HCT116 (cell line): ENCODE results near the gene IBA57. TPM values are rescaled to one million over a fixed set of nuclear protein-coding genes. Genes with fewer than 3 reads are reported as not detected.

ENCODE experiments used
- ATAC-seq: fragments of 200-7000 bp; cut with Tn5 transposase; 2 replicates; pipeline ENCODE4 v1.9.1; 2020; ENCODE audit warnings: mild to moderate bottlenecking, moderate library complexity
- BruUV-seq: library from RNA; stranded (reverse); fragments of 400-500 nt; replicated peaks from 2 replicates; lab custom pipeline; 2021; lab: Mats Ljungman, UMichigan
- CTCF ChIA-PET: fragments of 300-600 bp; sonication (Branson Sonifier 250); formaldehyde crosslinking; loops from one replicate; lab custom pipeline; 2021; ENCODE audit warnings: antibody characterized with exemption; lab: Charles Lee
- POLR2A ChIA-PET: fragments of 300-600, 350-600 bp; sonication (Branson Sonifier 250); formaldehyde crosslinking; loops from one replicate; lab custom pipeline; 2021; ENCODE audit warnings: antibody characterized with exemption; lab: Charles Lee
- RAD21 ChIA-PET, 2 experiments: fragments of 300-600 bp; sonication (Branson Sonifier 250); formaldehyde crosslinking; loops; one replicate each; lab custom pipeline; 2023; ENCODE audit warnings: low total read pairs in 2 of 2; ENCODE audit not compliant: uncharacterized antibody in 2 of 2, unreplicated experiment in 2 of 2, low non-redundant PET in 1 of 2; lab: Charles Lee
- DNase-seq: peaks from one replicate; pipeline ENCODE4 v3.0.0-alpha.2; 2010; ENCODE audit warnings: low read depth, low spot score
- H2AFZ ChIP-seq: fragments of 200-600 bp; shearing (Covaris generic), sonication (generic); 2 replicates; pipeline ENCODE4 v1.6.1; 2017; ENCODE audit warnings: low read depth, mixed run types, mixed read lengths, antibody characterized with exemption, low read length; ENCODE audit not compliant: poor library complexity, severe bottlenecking
- H3K27ac ChIP-seq: 2 replicates; pipeline ENCODE4 v1.5.1; 2012; ENCODE audit warnings: low read depth, low read length
- H3K27me3 ChIP-seq: fragments of 200-600 bp; sonication (generic); 2 replicates; pipeline ENCODE4 v1.6.1; 2016; ENCODE audit warnings: mixed run types, low read length, mixed read lengths; ENCODE audit not compliant: insufficient read depth
- H3K36me3 ChIP-seq, 2 experiments: fragments of 200-500 bp in 1 of 2; fragments of 200-600 bp in 1 of 2; sonication (Bioruptor generic) in 1 of 2; sonication (generic) in 1 of 2; 2 replicates each; pipeline versions ENCODE4 v1.5.1 to v1.6.1; 2014 to 2016; ENCODE audit warnings: low read length in 2 of 2, inconsistent platforms in 1 of 2, mixed read lengths in 1 of 2, mixed run types in 1 of 2; ENCODE audit not compliant: insufficient read depth in 2 of 2, control insufficient read depth in 1 of 2
- H3K4me1 ChIP-seq, 2 experiments: fragments of 200-600 bp in 1 of 2; sonication (generic) in 1 of 2; 2 replicates each; pipeline versions ENCODE4 v1.5.1 to v1.6.1; 2012 to 2017; ENCODE audit warnings: low read length in 2 of 2, inconsistent platforms in 1 of 2, mild to moderate bottlenecking in 1 of 2, mixed read lengths in 1 of 2, mixed run types in 1 of 2, moderate library complexity in 1 of 2; ENCODE audit not compliant: insufficient read depth in 2 of 2, control insufficient read depth in 1 of 2
- H3K4me2 ChIP-seq: fragments of 200-600 bp; sonication (generic); 2 replicates; pipeline ENCODE4 v1.6.1; 2017; ENCODE audit warnings: mixed run types, low read length, mixed read lengths
- H3K4me3 ChIP-seq, 2 experiments: fragments of 200-600 bp in 1 of 2; sonication (generic) in 1 of 2; replicated peaks in 1 of 2; 2 replicates each; pipeline ENCODE4 v1.5.1; 2011 to 2016; ENCODE audit warnings: low read length in 2 of 2, control low read depth in 1 of 2, low read depth in 1 of 2, mild to moderate bottlenecking in 1 of 2, mixed read lengths in 1 of 2, mixed run types in 1 of 2
- H3K79me2 ChIP-seq: fragments of 200-600 bp; sonication (generic); 2 replicates; pipeline ENCODE4 v1.6.1; 2017; ENCODE audit warnings: mild to moderate bottlenecking, mixed run types, low read length, moderate library complexity, mixed read lengths; ENCODE audit not compliant: insufficient read depth
- H3K9ac ChIP-seq: fragments of 200-600 bp; sonication (generic); 2 replicates; pipeline ENCODE4 v1.6.1; 2016; ENCODE audit warnings: low read length, mixed read lengths
- H3K9me2 ChIP-seq: fragments of 200-600 bp; sonication (generic), shearing (Covaris generic); 2 replicates; pipeline ENCODE4 v1.6.1; 2017; ENCODE audit warnings: mixed run types, mild to moderate bottlenecking, moderate library complexity; ENCODE audit not compliant: insufficient read depth
- H3K9me3 ChIP-seq, 2 experiments: fragments of 200-500 bp in 1 of 2; fragments of 200-600 bp in 1 of 2; sonication (Bioruptor generic) in 1 of 2; sonication (generic) in 1 of 2; 2 replicates each; pipeline ENCODE4 v1.6.1; 2014 to 2017; ENCODE audit warnings: low read length in 2 of 2, mixed read lengths in 2 of 2, inconsistent platforms in 1 of 2, low read depth in 1 of 2, mild to moderate bottlenecking in 1 of 2, mixed run types in 1 of 2, moderate library complexity in 1 of 2; ENCODE audit not compliant: control insufficient read depth in 1 of 2, insufficient read depth in 1 of 2
- H4K20me1 ChIP-seq: fragments of 200-600 bp; sonication (generic), shearing (Covaris generic); 2 replicates; pipeline ENCODE4 v1.6.1; 2017; ENCODE audit warnings: mixed run types, mild to moderate bottlenecking, moderate library complexity; ENCODE audit not compliant: insufficient read depth
- CBX3 ChIP-seq: IDR thresholded peaks from 2 replicates; pipeline ENCODE4 v1.6.1; 2012; ENCODE audit warnings: low read depth
- CEBPB ChIP-seq: IDR thresholded peaks from 2 replicates; pipeline ENCODE4 v1.6.1; 2012; ENCODE audit warnings: low read depth
- EGR1 ChIP-seq: IDR thresholded peaks from 2 replicates; pipeline ENCODE4 v1.6.1; 2012; ENCODE audit warnings: low read depth
- ELF1 ChIP-seq: IDR thresholded peaks from 2 replicates; pipeline ENCODE4 v1.6.1; 2012; ENCODE audit warnings: low read depth, borderline replicate concordance
- EZH2 ChIP-seq: fragments of 200-600 bp; sonication (generic); IDR thresholded peaks from 2 replicates; pipeline ENCODE4 v1.6.1; 2017; ENCODE audit warnings: antibody characterized with exemption, mixed run types
- FOSL1 ChIP-seq: IDR thresholded peaks from 2 replicates; pipeline ENCODE4 v1.6.1; 2012; ENCODE audit warnings: low read depth
- RAD21 ChIP-seq: IDR thresholded peaks from 2 replicates; pipeline ENCODE4 v1.6.1; 2012; ENCODE audit warnings: low read depth, mild to moderate bottlenecking
- SIN3A ChIP-seq: IDR thresholded peaks from 2 replicates; pipeline ENCODE4 v1.6.1; 2012; ENCODE audit warnings: low read depth
- TCF7L2 ChIP-seq: IDR thresholded peaks from 2 replicates; pipeline ENCODE4 v1.7.0; 2011; ENCODE audit warnings: borderline replicate concordance, inconsistent platforms; ENCODE audit not compliant: insufficient read depth, insufficient read length; ENCODE audit errors: extremely low read depth
- ZBTB33 ChIP-seq: IDR thresholded peaks from 2 replicates; pipeline ENCODE4 v1.6.1; 2011; ENCODE audit warnings: mild to moderate bottlenecking, low read length, moderate library complexity; ENCODE audit not compliant: insufficient replicate concordance; ENCODE audit errors: extremely low read depth
- ZFX ChIP-seq: fragments of 450-650 bp; IDR thresholded peaks from 2 replicates; pipeline ENCODE4 v1.6.1; 2017
- ZNF274 ChIP-seq: fragments of 200-500 bp; sonication (Bioruptor generic); IDR thresholded peaks from 2 replicates; pipeline ENCODE4 v1.6.1; 2014; ENCODE audit warnings: mild to moderate bottlenecking, low read depth, low read length, inconsistent platforms
- intact Hi-C: fragments of 100-400 bp; cut with micrococcal nuclease; formaldehyde crosslinking; loops from 2 replicates; pipeline ENCODE4 v1.10.0; 2022
- total RNA-seq: library from RNA; stranded (reverse); gene quantifications from one replicate; pipeline ENCODE4 v1.2.1, GENCODE V29; 2021; ENCODE audit not compliant: unreplicated experiment

Gene IBA57
- total RNA-seq, 1 experiment from 2014 or later = 11.6 TPM

GRCh38 chr1:228214921-228215662 is 49.5 kb downstream of the IBA57 start:
- no peak overlapping the region for H3K4me3 ChIP-seq
- H3K9me3 ChIP-seq = no peaks in the 10 kb centered on the region
- no peak overlapping the region for H3K9ac ChIP-seq
- H3K4me2 ChIP-seq = no peak overlapping the region
- intact Hi-C loops = loop anchor here (5.0 kb wide), 1 partner anchor 242 kb away; a partner anchor contains a TSS
- ChIA-PET CTCF (no interaction called here), RAD21 (no interaction called here), POLR2A (no interaction called here)
- no peaks in the 10 kb centered on the region for H3K79me2 ChIP-seq
- no peaks in the 10 kb centered on the region; a peak in 1 of 4 replicates for H3K36me3 ChIP-seq
- TF ChIP-seq ZNF274 = no peak
- no peak for TF ChIP-seq EZH2
- no peak for TF ChIP-seq RAD21
- TF ChIP-seq EGR1 = no peak
- no peak for TF ChIP-seq ZFX
- TF ChIP-seq SIN3A = no peak
- no peak for TF ChIP-seq ZBTB33
- TF ChIP-seq ELF1 = no peak
- TF ChIP-seq CEBPB = no peak
- TF ChIP-seq TCF7L2 = no peak
- TF ChIP-seq FOSL1 = no peak
- TF ChIP-seq CBX3 = no peak
- H3K9me2 ChIP-seq = no peaks in the 10 kb centered on the region
- H3K27ac ChIP-seq = no peak overlapping the region
- H4K20me1 ChIP-seq = no peaks in the 10 kb centered on the region
- DNase-seq = no peak
- BruUV-seq = no TSS peak
- H2AFZ ChIP-seq = no peak overlapping the region
- no peak for ATAC-seq
- H3K27me3 ChIP-seq = no peaks in the 10 kb centered on the region
- peaks cover 10 to 23% of the 10 kb centered on the region in 2 experiments for H3K4me1 ChIP-seq
